HepG2 (cell line): ENCODE measurements around the gene IL36B. TPM values are rescaled to one million over a fixed set of nuclear protein-coding genes. Genes with fewer than 3 reads are reported as not detected.

Experiments
- ATAC-seq: fragments of 200-7000 bp; cut with Tn5 transposase; 3 replicates; pipeline ENCODE4 v1.9.1; 2020; ENCODE audit warnings: mild to moderate bottlenecking, moderate library complexity
- BruUV-seq: library from RNA; stranded (reverse); fragments of 400-500 nt; replicated peaks from 2 replicates; lab custom pipeline; 2021; lab: Mats Ljungman, UMichigan
- CTCF ChIA-PET: fragments of 300-600 bp; formaldehyde crosslinking; extraction: SDS; loops from one replicate; lab custom pipeline; 2021; ENCODE audit warnings: low total read pairs, inconsistent platforms, low intra/inter-chr PET ratio; lab: Yijun Ruan, JAX
- POLR2A ChIA-PET: fragments of 350-600 bp; sonication (Branson Sonifier 250); formaldehyde crosslinking; loops from one replicate; lab custom pipeline; 2020; ENCODE audit warnings: antibody characterized with exemption, inconsistent platforms; lab: Yijun Ruan, JAX
- DNase-seq: peaks from one replicate; pipeline ENCODE4 v3.0.0-alpha.2; 2015; ENCODE audit warnings: low spot score
- FAIRE-seq: peaks from 3 replicates; lab custom pipeline; 2011; peaks lifted over from hg19 to GRCh38; lab: Jason Lieb, UNC
- H2AFZ ChIP-seq: one replicate; pipeline ENCODE4 v1.6.1; 2011; ENCODE audit warnings: low read length, inconsistent platforms
- H3K27ac ChIP-seq: fragments of 300-600 bp; 3 replicates; pipeline ENCODE4 v1.8.0; 2011; ENCODE audit warnings: mixed run types, mild to moderate bottlenecking, mixed read lengths, low read length, inconsistent platforms; ENCODE audit not compliant: insufficient read depth; ENCODE audit errors: extremely low read length
- H3K27me3 ChIP-seq, 2 experiments: fragments of 200-600 bp in 1 of 2; 2 replicates in 1 of 2; 3 replicates in 1 of 2; pipeline versions ENCODE4 v1.6.0 to v1.8.0; 2011; ENCODE audit warnings: low read length in 2 of 2, mild to moderate bottlenecking in 2 of 2, moderate library complexity in 2 of 2, inconsistent platforms in 1 of 2; ENCODE audit not compliant: insufficient read depth in 2 of 2, control insufficient read depth in 1 of 2
- H3K36me3 ChIP-seq, 2 experiments: fragments of 200-600 bp in 1 of 2; replicated peaks in 1 of 2; 2 replicates in 1 of 2; 3 replicates in 1 of 2; pipeline versions ENCODE4 v1.5.1 to v1.8.0; 2011; ENCODE audit warnings: low read length in 2 of 2, inconsistent platforms in 1 of 2; ENCODE audit not compliant: insufficient read depth in 2 of 2, control insufficient read depth in 1 of 2
- H3K4me1 ChIP-seq: 2 replicates; pipeline ENCODE4 v1.5.1; 2012; ENCODE audit warnings: low read length, inconsistent platforms; ENCODE audit not compliant: insufficient read depth
- H3K4me2 ChIP-seq: 2 replicates; pipeline ENCODE4 v1.6.0; 2011; ENCODE audit warnings: low read depth, low read length, inconsistent platforms
- H3K4me3 ChIP-seq, 3 experiments: fragments of 200-600 bp in 1 of 3; sonication (generic), shearing (Covaris generic) in 1 of 3; replicated peaks in 1 of 3; 2 replicates each; pipeline ENCODE4 v1.5.1; 2011 to 2016; ENCODE audit warnings: low read length in 3 of 3, inconsistent platforms in 2 of 3, low read depth in 2 of 3, mild to moderate bottlenecking in 2 of 3, control low read depth in 1 of 3, mixed read lengths in 1 of 3; ENCODE audit not compliant: insufficient read depth in 1 of 3
- H3K79me2 ChIP-seq: one replicate; pipeline ENCODE4 v1.6.1; 2011; ENCODE audit warnings: low read length, inconsistent platforms; ENCODE audit not compliant: insufficient read depth
- H3K9ac ChIP-seq: 2 replicates; pipeline ENCODE4 v1.6.0; 2011; ENCODE audit warnings: mild to moderate bottlenecking, low read depth, low read length, inconsistent platforms; ENCODE audit not compliant: insufficient read depth
- H3K9me3 ChIP-seq: 2 replicates; pipeline ENCODE4 v1.5.1; 2012; ENCODE audit warnings: mild to moderate bottlenecking, low read length
- H4K20me1 ChIP-seq: 2 replicates; pipeline ENCODE4 v1.6.0; 2011; ENCODE audit warnings: inconsistent platforms, mild to moderate bottlenecking, low read length, moderate library complexity; ENCODE audit not compliant: insufficient read depth
- CHD4 ChIP-seq: fragments of 200-600 bp; sonication (generic); IDR thresholded peaks from 2 replicates; pipeline ENCODE4 v1.7.0; 2017; ENCODE audit warnings: mild to moderate bottlenecking, low read length, borderline replicate concordance
- CREB1 ChIP-seq, 2 experiments: fragments of 450-650 bp in 1 of 2; IDR thresholded peaks; 2 replicates each; pipeline ENCODE4 v1.6.1; 2016 to 2017; ENCODE audit warnings: control low read depth in 1 of 2, mild to moderate bottlenecking in 1 of 2, missing compliant biosample characterization in 1 of 2, missing genetic modification characterization in 1 of 2
- CREB3 ChIP-seq: sonication (generic); formaldehyde crosslinking; IDR thresholded peaks from 2 replicates; pipeline ENCODE4 v1.5.0; 2020; ENCODE audit warnings: missing genetic modification reagents
- DR1 ChIP-seq: sonication (generic); formaldehyde crosslinking; IDR thresholded peaks from 2 replicates; pipeline ENCODE4 v1.8.0; 2021; ENCODE audit warnings: mild to moderate bottlenecking, missing genetic modification reagents, inconsistent platforms
- HMG20B ChIP-seq: conservative IDR thresholded peaks from 2 replicates; pipeline ENCODE4 v1.6.1; 2016; ENCODE audit warnings: missing genetic modification reagents, missing compliant biosample characterization
- ISL2 ChIP-seq: sonication (generic); formaldehyde crosslinking; IDR thresholded peaks from 2 replicates; pipeline ENCODE4 v1.5.0; 2020; ENCODE audit warnings: missing genetic modification reagents
- KLF13 ChIP-seq: sonication (generic); formaldehyde crosslinking; IDR thresholded peaks from 2 replicates; pipeline ENCODE4 v1.4.0; 2020; ENCODE audit warnings: mild to moderate bottlenecking, missing genetic modification reagents
- NFE2L1 ChIP-seq: sonication (generic); formaldehyde crosslinking; IDR thresholded peaks from 2 replicates; pipeline ENCODE4 v1.4.0; 2020; ENCODE audit warnings: missing genetic modification reagents, mild to moderate bottlenecking, borderline replicate concordance
- SAP130 ChIP-seq: IDR thresholded peaks from 2 replicates; pipeline ENCODE4 v1.6.1; 2016; ENCODE audit warnings: low read depth
- SOX13 ChIP-seq, 3 experiments: fragments of 450-650 bp in 1 of 3; sonication (generic) in 1 of 3; formaldehyde crosslinking in 1 of 3; IDR thresholded peaks in 2 of 3; conservative IDR thresholded peaks in 1 of 3; 2 replicates each; pipeline versions ENCODE4 v1.5.0 to v1.6.1; 2016 to 2020; ENCODE audit warnings: antibody characterized with exemption in 1 of 3, mild to moderate bottlenecking in 1 of 3, missing compliant biosample characterization in 1 of 3, missing genetic modification reagents in 1 of 3, moderate library complexity in 1 of 3
- THAP9 ChIP-seq: sonication (generic); formaldehyde crosslinking; IDR thresholded peaks from 2 replicates; pipeline ENCODE4; 2020; ENCODE audit warnings: missing genetic modification reagents, mild to moderate bottlenecking, borderline replicate concordance
- ZHX2 ChIP-seq, 2 experiments: sonication (generic) in 1 of 2; formaldehyde crosslinking in 1 of 2; IDR thresholded peaks; 2 replicates each; pipeline versions ENCODE4 v1.6.1 to v1.9.0; 2014 to 2022; ENCODE audit warnings: antibody characterized with exemption in 1 of 2, borderline replicate concordance in 1 of 2, inconsistent platforms in 1 of 2, low read depth in 1 of 2, missing genetic modification reagents in 1 of 2
- ZMAT5 ChIP-seq: sonication (generic); formaldehyde crosslinking; IDR thresholded peaks from 2 replicates; pipeline ENCODE4 v1.5.0; 2020; ENCODE audit warnings: mild to moderate bottlenecking, low read depth, missing genetic modification reagents, borderline replicate concordance
- ZNF530 ChIP-seq: sonication (generic); formaldehyde crosslinking; IDR thresholded peaks from 2 replicates; pipeline ENCODE4 v1.5.0; 2020; ENCODE audit warnings: low read depth, mild to moderate bottlenecking, missing genetic modification reagents
- WGBS: methylation state at CpG from one replicate; pipeline ENCODE4 v1.1.6; 2017; ENCODE audit warnings: low lambda C conversion rate; 5-methylcytosine and 5-hydroxymethylcytosine counted together
- in situ Hi-C: cut with HindIII; loops from 2 replicates; pipeline ENCODE4 v1.10.0; 2017; ENCODE audit warnings: low pct_unique_long_range_greater_than_20kb; ENCODE audit not compliant: extremely low pct_ligation_motif_present
- intact Hi-C: fragments of 100-400 bp; cut with micrococcal nuclease; formaldehyde crosslinking; loops from one replicate; pipeline ENCODE4 v1.10.0; 2022; ENCODE audit not compliant: unreplicated experiment
- polyA plus RNA-seq, 8 experiments: library from polyadenylated mRNA; depleted of rRNA in 3 of 8; stranded (reverse) in 7 of 8; unstranded in 1 of 8; fragments of >200 nt; fragmentation: Illumina TruSeq in 4 of 8; extraction: Trizol in 4 of 8; gene quantifications; 2 replicates each; pipeline versions ENCODE4 v1.2.1 to v1.2.3, GENCODE V29; 2011 to 2016; ENCODE audit warnings: low read depth in 4 of 8, missing spikeins in 1 of 8, mixed read lengths in 1 of 8; ENCODE audit not compliant: insufficient read depth in 1 of 8
- total RNA-seq, 5 experiments: library from RNA; depleted of rRNA; stranded (reverse); fragments of >200 nt; fragmentation: Illumina TruSeq; extraction: Trizol; gene quantifications; 2 replicates each; pipeline ENCODE4 v1.2.3, GENCODE V29; 2016; ENCODE audit warnings: low read depth in 1 of 5

IL36B gene
- total and polyA plus RNA-seq, 2 of the 13 experiments (the other 11 are each of a cell fraction or from before 2014, with no cell fraction given), result not detected

GRCh38 chr2:113027691-113028090 lies 25.0 kb downstream of the IL36B start:
- no peak for FAIRE-seq
- Histone ChIP-seq H3K9ac (no peak overlapping the region), H3K4me3 (no peak overlapping the region), H3K27me3 (peaks cover 0 to 10% of the 10 kb centered on the region in 2 experiments; a peak in 3 of 5 replicates), H4K20me1 (no peaks in the 10 kb centered on the region), H3K79me2 (no peaks in the 10 kb centered on the region), H3K4me2 (no peak overlapping the region), H3K4me1 (no peaks in the 10 kb centered on the region), H3K36me3 (no peaks in the 10 kb centered on the region), H3K27ac (no peak overlapping the region), H3K9me3 (no peaks in the 10 kb centered on the region), H2AFZ (no peak overlapping the region)
- CTCF ChIA-PET, result no interaction called here
- intact Hi-C loops (no loop called here), in situ Hi-C loops (no loop called here)
- POLR2A ChIA-PET, result no interaction called here
- no TSS peak for BruUV-seq
- 2% methylated on average over 2 of the region's 2 CpGs for WGBS
- no peak for ATAC-seq
- no peak for DNase-seq
- TF ChIP-seq ZNF530 (CRISPR knock-in tag), result no peak
- TF ChIP-seq ZHX2 (IDR thresholded peaks at IDR 0.05; ENCODE audit: low read depth), result no peak
- no peak for TF ChIP-seq ZHX2 (CRISPR knock-in tag; IDR thresholded peaks at IDR 0.05; ENCODE audit: borderline replicate concordance)
- TF ChIP-seq NFE2L1 (CRISPR knock-in tag), result no peak
- TF ChIP-seq KLF13 (CRISPR knock-in tag), result no peak
- TF ChIP-seq ISL2 (CRISPR knock-in tag), result no peak
- TF ChIP-seq SOX13 (IDR thresholded peaks at IDR 0.05), result no peak
- no peak for TF ChIP-seq SOX13 (CRISPR knock-in tag; conservative IDR thresholded peaks at IDR 0.05 in 1 of 2, IDR thresholded peaks at IDR 0.05 in 1 of 2)
- TF ChIP-seq DR1 (CRISPR knock-in tag), result no peak
- no peak for TF ChIP-seq CHD4
- TF ChIP-seq THAP9 (CRISPR knock-in tag), result no peak
- TF ChIP-seq CREB3 (CRISPR knock-in tag), result no peak
- no peak for TF ChIP-seq HMG20B
- no peak for TF ChIP-seq ZMAT5
- no peak for TF ChIP-seq SAP130 (CRISPR knock-in tag)
- TF ChIP-seq CREB1 (IDR thresholded peaks at IDR 0.05), result no peak
- TF ChIP-seq CREB1 (CRISPR knock-in tag; IDR thresholded peaks at IDR 0.05), result no peak
